Amniotic stem cell (primary cell): ENCODE measurements around the gene TMCO4.
"Not testable (repeated sequence)": the region's sequence is repeated elsewhere in the genome, so short reads cannot be mapped to it uniquely, and the experiment has no call there.

ENCODE experiments used
- DNase-seq: peaks from one replicate; lab custom pipeline; 2025; lab: John Stamatoyannopoulos, UW

Gene TMCO4

DNA sequence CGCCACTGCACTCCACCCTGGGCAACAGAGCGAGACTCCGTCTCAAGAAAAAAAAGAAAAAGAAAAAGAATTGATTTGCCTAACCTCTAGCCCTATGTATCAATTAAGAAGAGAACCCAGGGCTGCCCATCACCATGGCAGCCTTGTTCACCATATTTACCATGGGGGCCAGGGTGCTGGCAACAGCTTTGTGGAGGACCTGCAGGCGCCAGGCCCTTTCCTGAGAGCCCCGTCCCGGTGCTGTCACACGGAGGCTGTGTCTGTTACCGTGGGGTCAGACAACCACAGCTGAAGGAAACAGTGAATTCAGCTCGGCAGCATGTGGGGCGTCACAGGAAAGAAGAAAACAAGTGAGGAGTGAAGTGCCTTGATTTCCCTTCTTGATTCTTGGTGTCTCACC lies 162.1 kb downstream of the TMCO4 start:
- no peak for DNase-seq

DNA sequence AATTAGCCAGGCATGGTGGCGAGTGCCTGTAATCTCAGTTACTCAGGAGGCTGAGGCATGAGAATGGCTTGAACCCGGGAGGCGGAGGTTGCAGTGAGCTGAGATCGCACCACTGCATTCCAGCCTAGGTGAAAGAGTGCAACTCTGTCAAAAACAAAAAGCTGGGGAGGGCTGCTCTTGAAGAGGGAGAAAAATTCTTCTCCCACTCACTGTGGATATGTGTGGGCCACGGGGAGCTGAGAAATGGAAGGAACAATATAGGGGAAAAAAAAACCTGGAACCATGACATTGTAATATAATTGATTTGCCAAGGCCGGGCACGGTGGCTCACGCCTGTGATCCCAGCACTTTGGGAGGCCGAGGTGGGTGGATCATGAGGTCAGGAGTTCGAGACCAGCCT lies 163.0 kb downstream of the TMCO4 start:
- not testable (repeated sequence) for DNase-seq

- DNase-seq: no peak
Measured at GRCh38 chr1:19636065-19636464, 163.7 kb downstream of the TMCO4 start.

DNA sequence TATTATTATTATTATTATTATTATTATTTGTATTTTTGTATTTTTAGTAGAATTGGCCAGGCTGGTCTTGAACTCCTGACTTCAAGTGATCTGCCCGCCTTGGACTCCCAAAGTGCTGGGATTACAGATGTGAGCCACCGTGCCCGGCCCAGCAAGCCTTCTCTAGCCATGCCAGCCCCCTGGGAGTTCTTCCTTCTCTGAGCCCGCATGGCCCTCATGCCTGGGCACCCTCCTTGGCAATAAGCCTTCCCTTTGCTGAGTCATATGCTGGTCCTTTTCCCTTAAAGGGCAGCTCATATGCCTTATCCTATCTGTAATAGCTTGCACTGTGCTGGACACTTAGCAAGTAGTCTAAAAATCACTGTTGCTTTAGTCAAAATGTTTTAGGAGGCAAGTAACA lies 164.1 kb downstream of the TMCO4 start:
- DNase-seq: no peak

DNA sequence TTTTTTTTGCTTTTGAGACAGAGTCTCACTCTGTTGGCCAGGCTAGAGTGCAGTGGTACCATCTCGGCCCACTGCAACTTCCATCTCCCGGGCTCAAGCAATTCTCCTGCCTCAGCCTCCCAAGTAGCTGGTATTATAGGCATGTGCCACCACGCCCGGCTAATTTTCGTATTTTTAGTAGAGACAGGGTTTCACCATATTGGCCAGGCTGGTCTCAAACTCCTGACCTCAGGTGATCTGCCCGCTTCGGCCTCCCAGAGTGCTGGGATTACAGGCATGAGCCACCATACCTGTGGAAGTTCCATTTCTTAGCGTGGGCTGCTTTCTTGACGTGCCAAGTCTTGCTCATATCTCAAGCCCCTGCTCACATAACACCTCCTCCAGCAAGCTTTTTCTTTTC lies 164.7 kb downstream of the TMCO4 start:
- not testable (repeated sequence) for DNase-seq

GRCh38 chr1:19633106-19633505 lies 166.6 kb downstream of the TMCO4 start:
- no peak for DNase-seq
